Activated CD8-positive, alpha-beta T cell treated with anti-CD3 and anti-CD28 coated beads for 36 hours (primary cell): ENCODE measurements around the gene SPTY2D1. TPM values are rescaled to one million over a fixed set of nuclear protein-coding genes. Genes with fewer than 3 reads are reported as not detected.

Source experiments
- ATAC-seq: fragments of 200-7000 bp; cut with Tn5 transposase; one replicate; pipeline ENCODE4 v1.10.0; 2021; ENCODE audit warnings: mild to moderate bottlenecking, moderate library complexity
- CTCF ChIA-PET: fragments of 350-600 bp; sonication (Branson Sonifier 250); formaldehyde crosslinking; loops from one replicate; lab custom pipeline; 2021; ENCODE audit warnings: antibody characterized with exemption; lab: Charles Lee
- POLR2A ChIA-PET: fragments of 350-600 bp; sonication (Branson Sonifier 250); formaldehyde crosslinking; loops from one replicate; lab custom pipeline; 2021; ENCODE audit warnings: antibody characterized with exemption; lab: Charles Lee
- DNase-seq: peaks from one replicate; pipeline ENCODE4 v3.0.0-alpha.2; 2020
- H3K27ac Mint-ChIP-seq: one replicate; pipeline ENCODE4 v1.8.0; 2021; ENCODE audit warnings: mild to moderate bottlenecking, mixed read lengths
- H3K27me3 Mint-ChIP-seq: one replicate; pipeline ENCODE4 v1.8.0; 2021; ENCODE audit warnings: mixed read lengths
- H3K36me3 Mint-ChIP-seq: one replicate; pipeline ENCODE4 v1.8.0; 2021; ENCODE audit warnings: low read depth, mixed read lengths
- H3K4me1 Mint-ChIP-seq: one replicate; pipeline ENCODE4 v1.8.0; 2021; ENCODE audit warnings: low read depth, mixed read lengths
- H3K4me3 Mint-ChIP-seq: one replicate; pipeline ENCODE4 v1.8.0; 2021; ENCODE audit warnings: mild to moderate bottlenecking, moderate library complexity, mixed read lengths
- H3K9me3 Mint-ChIP-seq: one replicate; pipeline ENCODE4 v1.8.0; 2021; ENCODE audit warnings: mixed read lengths
- intact Hi-C: fragments of 100-400 bp; cut with micrococcal nuclease; formaldehyde crosslinking; loops from one replicate; pipeline ENCODE4 v1.10.0; 2022
- total RNA-seq, 2 experiments: library from RNA; stranded (reverse); gene quantifications; one replicate each; pipeline ENCODE4 v1.2.3, GENCODE V29; 2021
- TF ChIP-seq, protein P1 (sequence below): fragments of 200-600 bp; IDR thresholded peaks from one replicate; pipeline ENCODE4 v1.8.0; 2022; ENCODE audit warnings: antibody characterized with exemption, mild to moderate bottlenecking

Gene SPTY2D1
- total RNA-seq, 2 experiments from 2014 or later = 21.3 TPM

DNA sequence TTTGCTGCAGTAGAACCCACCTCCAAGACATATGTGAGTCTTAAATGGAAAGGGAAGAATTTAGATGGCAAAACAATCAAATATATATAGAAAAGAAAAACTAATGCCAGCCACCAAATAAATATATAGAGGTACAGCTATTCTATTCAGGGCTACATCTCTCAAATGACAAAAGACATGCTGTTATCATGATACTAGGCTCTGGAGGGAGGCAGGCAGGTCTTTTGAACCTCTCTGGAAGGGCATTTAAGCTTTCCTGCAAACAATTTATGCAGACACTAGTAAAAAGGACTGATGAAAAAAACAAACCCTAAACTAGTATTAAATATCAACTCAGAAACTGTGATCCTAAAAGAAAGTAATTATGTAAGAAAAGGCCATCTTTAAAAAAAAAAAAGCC lies 70.0 kb downstream of the SPTY2D1 start:
- no peak for ATAC-seq

DNA sequence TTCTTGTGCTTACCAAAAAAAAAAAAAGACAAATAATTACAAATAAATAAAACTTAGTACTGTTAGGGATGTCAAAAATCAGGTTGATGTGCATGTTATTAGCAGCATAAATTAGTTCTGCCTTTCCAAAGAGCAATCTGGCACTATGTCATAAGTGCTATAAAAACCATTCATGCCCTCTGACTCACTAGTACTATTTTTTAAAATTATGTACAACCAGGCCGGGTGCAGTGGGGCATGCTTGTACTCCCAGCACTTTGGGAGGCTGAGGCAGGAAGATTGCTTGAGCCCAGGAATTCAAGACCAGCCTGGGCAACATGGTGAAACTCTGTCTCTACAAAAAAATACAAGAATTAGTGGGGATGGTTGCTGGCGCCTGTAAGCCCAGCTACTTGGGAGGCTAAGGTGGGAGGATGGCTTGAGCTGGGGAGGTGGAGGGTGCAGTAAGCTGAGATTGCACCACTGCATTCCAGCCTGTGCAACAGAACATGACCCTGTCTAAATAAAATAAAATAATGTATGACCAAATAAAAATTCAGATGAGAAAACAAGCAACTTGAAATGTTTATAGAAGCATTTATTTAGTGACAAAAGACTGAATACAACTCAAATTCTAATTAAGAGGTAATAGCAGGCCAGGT lies 70.9 kb downstream of the SPTY2D1 start:
- CTCF ChIA-PET = interaction anchor here (2.6 kb wide), 1 partner anchor 23 kb away, joined by 8 read pairs; no protein-coding TSS in a partner anchor

More for the DNA sequence above, 70.0 kb downstream of the SPTY2D1 start:
- Mint-ChIP-seq H3K9me3 (no peaks in the 10 kb centered on the region), H3K4me1 (no peaks in the 10 kb centered on the region), H3K4me3 (no peak overlapping the region), H3K27ac (no peak overlapping the region), H3K27me3 (no peaks in the 10 kb centered on the region), H3K36me3 (peaks cover 6% of the 10 kb centered on the region)
- TF ChIP-seq, protein P1, sequence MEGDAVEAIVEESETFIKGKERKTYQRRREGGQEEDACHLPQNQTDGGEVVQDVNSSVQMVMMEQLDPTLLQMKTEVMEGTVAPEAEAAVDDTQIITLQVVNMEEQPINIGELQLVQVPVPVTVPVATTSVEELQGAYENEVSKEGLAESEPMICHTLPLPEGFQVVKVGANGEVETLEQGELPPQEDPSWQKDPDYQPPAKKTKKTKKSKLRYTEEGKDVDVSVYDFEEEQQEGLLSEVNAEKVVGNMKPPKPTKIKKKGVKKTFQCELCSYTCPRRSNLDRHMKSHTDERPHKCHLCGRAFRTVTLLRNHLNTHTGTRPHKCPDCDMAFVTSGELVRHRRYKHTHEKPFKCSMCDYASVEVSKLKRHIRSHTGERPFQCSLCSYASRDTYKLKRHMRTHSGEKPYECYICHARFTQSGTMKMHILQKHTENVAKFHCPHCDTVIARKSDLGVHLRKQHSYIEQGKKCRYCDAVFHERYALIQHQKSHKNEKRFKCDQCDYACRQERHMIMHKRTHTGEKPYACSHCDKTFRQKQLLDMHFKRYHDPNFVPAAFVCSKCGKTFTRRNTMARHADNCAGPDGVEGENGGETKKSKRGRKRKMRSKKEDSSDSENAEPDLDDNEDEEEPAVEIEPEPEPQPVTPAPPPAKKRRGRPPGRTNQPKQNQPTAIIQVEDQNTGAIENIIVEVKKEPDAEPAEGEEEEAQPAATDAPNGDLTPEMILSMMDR = no peak
- ChIA-PET POLR2A (no interaction called here), CTCF (interaction anchor here (0.6 to 2.6 kb wide), 2 partner anchors 24 to 557 kb away, joined by 4 to 8 read pairs; no protein-coding TSS in a partner anchor)
- DNase-seq = no peak
- intact Hi-C loops = no loop called here

More for the DNA sequence above, 70.9 kb downstream of the SPTY2D1 start:
- Mint-ChIP-seq H3K27ac (no peak overlapping the region), H3K4me3 (no peak overlapping the region), H3K36me3 (peaks cover 6% of the 10 kb centered on the region), H3K4me1 (no peaks in the 10 kb centered on the region), H3K27me3 (no peaks in the 10 kb centered on the region), H3K9me3 (no peaks in the 10 kb centered on the region)
- no peak for DNase-seq
- ATAC-seq = no peak
- TF ChIP-seq, protein P1 = no peak
- intact Hi-C loops = no loop called here
- POLR2A ChIA-PET = no interaction called here

Other genes starting within 250 kb of the SPTY2D1 start
- 1,000 to 10,000 TPM; 2,418 to 2,447 TPM for gene LDHA, start 239.8 kb downstream of the SPTY2D1 start, total RNA-seq
- not detected for gene LDHC, start 222.0 kb downstream of the SPTY2D1 start, total RNA-seq
- gene LDHAL6A, start 178.5 kb downstream of the SPTY2D1 start, total RNA-seq = not detected
- 10 to 100 TPM; 34.0 to 37.4 TPM for gene TSG101, start 107.4 kb downstream of the SPTY2D1 start, total RNA-seq
- gene UEVLD, start 45.6 kb downstream of the SPTY2D1 start, total RNA-seq = 10 to 100 TPM; 13.9 to 22.8 TPM
- gene MISFA, start 34.6 kb downstream of the SPTY2D1 start, total RNA-seq = 1 to 10 TPM in 1 of 2 experiments, under 1 TPM in 1; 0.67 to 1.1 TPM
- under 1 TPM; 0.11 to 0.34 TPM for gene TMEM86A, start 64.4 kb upstream of the SPTY2D1 start, total RNA-seq
- 1 to 10 TPM in 1 of 2 experiments, under 1 TPM in 1; 0.43 to 1.4 TPM for gene IGSF22, start 91.8 kb upstream of the SPTY2D1 start, total RNA-seq
- gene PTPN5, start 157.5 kb upstream of the SPTY2D1 start, total RNA-seq = not detected